GM12891 (cell line): ENCODE results near the gene S100B.

ENCODE experiments used
- POLR2A ChIP-seq: IDR thresholded peaks from 2 replicates; pipeline ENCODE4 v1.6.1; 2011; ENCODE audit warnings: low read depth, low read length, control low read depth
- POLR2AphosphoS5 ChIP-seq: IDR thresholded peaks from 2 replicates; pipeline ENCODE4 v1.6.1; 2011; ENCODE audit warnings: low read depth, low read length, control low read depth
- SPI1 ChIP-seq: IDR thresholded peaks from 2 replicates; pipeline ENCODE4 v1.6.1; 2011; ENCODE audit warnings: low read depth, low read length, control low read depth
- TAF1 ChIP-seq: IDR thresholded peaks from 2 replicates; pipeline ENCODE4 v1.6.1; 2011; ENCODE audit warnings: low read depth, low read length, control low read depth

GRCh38 chr21:46636550-46637285, 31.8 kb upstream of the S100B start:
- TF ChIP-seq TAF1 (no peak), POLR2AphosphoS5 (no peak), SPI1 (no peak), POLR2A (no peak)
